ENCODE measurements around the gene GALNT10. TPM values are rescaled to one million over a fixed set of nuclear protein-coding genes. Genes with fewer than 3 reads are reported as not detected.

The GALNT10 gene
- total and polyA plus RNA-seq, 9 of the 15 experiments (the other 6 are each of a cell fraction or from before 2014, with no cell fraction given): 4.6 to 37.1 (median 13.3) TPM

DNA sequence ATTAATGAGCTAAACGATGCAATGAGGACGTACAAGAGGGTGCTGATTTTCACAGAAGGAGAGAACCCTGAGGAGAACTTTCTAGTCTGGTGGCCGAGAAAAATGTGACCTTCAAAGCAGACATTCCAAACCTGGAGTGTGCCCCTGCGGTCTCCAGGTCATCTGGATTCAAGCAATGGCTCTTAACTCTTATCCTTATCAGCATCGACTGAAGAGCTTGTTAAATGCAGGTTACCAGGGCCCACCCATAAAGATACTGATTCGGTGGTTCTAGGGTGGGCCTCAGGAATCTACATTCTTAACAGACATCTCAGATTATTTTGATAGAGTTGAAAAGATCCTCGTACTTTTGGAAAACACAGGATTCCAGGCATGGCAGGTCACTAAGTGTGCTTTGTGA is 151.7 kb downstream of the GALNT10 start:
- Histone ChIP-seq H3K9ac (ENCODE audit: insufficient read depth in 1 of 2, low read depth in 2 of 2, low read length in 2 of 2) (no peak overlapping the region), H3K9me3 (replicated peaks; ENCODE audit: control insufficient read depth, insufficient read depth, low read depth, low read length) (no peaks in the 10 kb centered on the region), H3K79me2 (ENCODE audit: control insufficient read depth, insufficient read depth, low read length) (no peaks in the 10 kb centered on the region), H3K27ac (ENCODE audit: extremely low read depth, low read depth, low read length) (no peak overlapping the region), H3K4me3 (no peak overlapping the region), H3K27me3 (ENCODE audit: control insufficient read depth in 2 of 2, insufficient read depth in 2 of 2, low read length in 2 of 2) (no peaks in the 10 kb centered on the region), H3K4me2 (ENCODE audit: insufficient read depth, low read length) (no peak overlapping the region), H3K9me1 (ENCODE audit: control insufficient read depth, insufficient read depth, low read length) (no peaks in the 10 kb centered on the region), H3K36me3 (ENCODE audit: control insufficient read depth, insufficient read depth, low read length) (no peaks in the 10 kb centered on the region; the same call in 2 of the 3 replicates), H4K20me1 (replicated peaks; ENCODE audit: control insufficient read depth, insufficient read depth, low read length) (no peaks in the 10 kb centered on the region), H3K4me1 (replicated peaks in 1 of 2; ENCODE audit: control insufficient read depth in 2 of 2, insufficient read depth in 2 of 2, low read length in 2 of 2) (no peaks in the 10 kb centered on the region), H2AFZ (ENCODE audit: low read depth, low read length) (no peak overlapping the region)
- DNase-seq (ENCODE audit: extremely low read depth in 1 of 4, low spot score in 3 of 4) (no peak), ATAC-seq (no peak), FAIRE-seq (no peak)
- WGBS (ENCODE audit: insufficient coverage, low coverage, missing lambda C conversion rate): 57% methylated on average over 7 of the region's 7 CpGs
- BruUV-seq (replicated peaks): no TSS peak
- POLR2A ChIA-PET: no interaction called here
- no peak for TF ChIP-seq NCOR1 (IDR thresholded peaks at IDR 0.05)
- TF ChIP-seq ASH1L (IDR thresholded peaks at IDR 0.05; ENCODE audit: borderline replicate concordance, low read depth, partially characterized antibody): no peak
- TF ChIP-seq CAMTA2 (CRISPR knock-in tag; conservative IDR thresholded peaks at IDR 0.05): no peak
- TF ChIP-seq, protein P1, sequence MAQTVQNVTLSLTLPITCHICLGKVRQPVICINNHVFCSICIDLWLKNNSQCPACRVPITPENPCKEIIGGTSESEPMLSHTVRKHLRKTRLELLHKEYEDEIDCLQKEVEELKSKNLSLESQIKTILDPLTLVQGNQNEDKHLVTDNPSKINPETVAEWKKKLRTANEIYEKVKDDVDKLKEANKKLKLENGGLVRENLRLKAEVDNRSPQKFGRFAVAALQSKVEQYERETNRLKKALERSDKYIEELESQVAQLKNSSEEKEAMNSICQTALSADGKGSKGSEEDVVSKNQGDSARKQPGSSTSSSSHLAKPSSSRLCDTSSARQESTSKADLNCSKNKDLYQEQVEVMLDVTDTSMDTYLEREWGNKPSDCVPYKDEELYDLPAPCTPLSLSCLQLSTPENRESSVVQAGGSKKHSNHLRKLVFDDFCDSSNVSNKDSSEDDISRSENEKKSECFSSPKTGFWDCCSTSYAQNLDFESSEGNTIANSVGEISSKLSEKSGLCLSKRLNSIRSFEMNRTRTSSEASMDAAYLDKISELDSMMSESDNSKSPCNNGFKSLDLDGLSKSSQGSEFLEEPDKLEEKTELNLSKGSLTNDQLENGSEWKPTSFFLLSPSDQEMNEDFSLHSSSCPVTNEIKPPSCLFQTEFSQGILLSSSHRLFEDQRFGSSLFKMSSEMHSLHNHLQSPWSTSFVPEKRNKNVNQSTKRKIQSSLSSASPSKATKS (CRISPR knock-in tag; IDR thresholded peaks at IDR 0.05): no peak
- no peak for TF ChIP-seq MAFK (IDR thresholded peaks at IDR 0.05; ENCODE audit: low read length)
- no peak for TF ChIP-seq ETV1 (tag; conservative IDR thresholded peaks at IDR 0.05; ENCODE audit: low read depth)
- TF ChIP-seq SMC3 (conservative IDR thresholded peaks at IDR 0.05; ENCODE audit: insufficient read depth, low read depth, low read length): no peak
- TF ChIP-seq, protein P2, sequence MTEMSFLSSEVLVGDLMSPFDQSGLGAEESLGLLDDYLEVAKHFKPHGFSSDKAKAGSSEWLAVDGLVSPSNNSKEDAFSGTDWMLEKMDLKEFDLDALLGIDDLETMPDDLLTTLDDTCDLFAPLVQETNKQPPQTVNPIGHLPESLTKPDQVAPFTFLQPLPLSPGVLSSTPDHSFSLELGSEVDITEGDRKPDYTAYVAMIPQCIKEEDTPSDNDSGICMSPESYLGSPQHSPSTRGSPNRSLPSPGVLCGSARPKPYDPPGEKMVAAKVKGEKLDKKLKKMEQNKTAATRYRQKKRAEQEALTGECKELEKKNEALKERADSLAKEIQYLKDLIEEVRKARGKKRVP (CRISPR knock-in tag; IDR thresholded peaks at IDR 0.05): no peak
- TF ChIP-seq ZNF766 (CRISPR knock-in tag; conservative IDR thresholded peaks at IDR 0.05): no peak
- CTCF ChIA-PET (ENCODE audit: low intra/inter-chr PET ratio): no interaction called here
- intact Hi-C loops (cut with micrococcal nuclease) (no loop called here), in situ Hi-C loops (cut with MboI) (no loop called here)

Data from K562 (cell line).